ENCODE results near the gene SEZ6L. TPM values are rescaled to one million over a fixed set of nuclear protein-coding genes. Genes with fewer than 3 reads are reported as not detected.
A peak's percentile ranks its signal among the peaks of the same experiment; 100 is the strongest.

Gene SEZ6L
- total and polyA plus RNA-seq, 10 of the 15 experiments (the other 5 are each of a cell fraction or from before 2014, with no cell fraction given), result not detected

- TF ChIP-seq ZNF687 (IDR thresholded peaks at IDR 0.05), result no peak
- no peak for TF ChIP-seq RUNX3 (IDR thresholded peaks at IDR 0.05; ENCODE audit: low read length)
- TF ChIP-seq SMC3 (IDR thresholded peaks at IDR 0.05; ENCODE audit: borderline replicate concordance, low read length), result peak; percentile 51; the same call in 1 of the 2 replicates
- no peak for TF ChIP-seq FOXK2 (IDR thresholded peaks at IDR 0.05)
- TF ChIP-seq SPI1 (IDR thresholded peaks at IDR 0.05; ENCODE audit: borderline replicate concordance, insufficient read depth, low read depth, low read length), result peak; percentile 56; the same call in 1 of the 2 replicates
- TF ChIP-seq, protein P1, sequence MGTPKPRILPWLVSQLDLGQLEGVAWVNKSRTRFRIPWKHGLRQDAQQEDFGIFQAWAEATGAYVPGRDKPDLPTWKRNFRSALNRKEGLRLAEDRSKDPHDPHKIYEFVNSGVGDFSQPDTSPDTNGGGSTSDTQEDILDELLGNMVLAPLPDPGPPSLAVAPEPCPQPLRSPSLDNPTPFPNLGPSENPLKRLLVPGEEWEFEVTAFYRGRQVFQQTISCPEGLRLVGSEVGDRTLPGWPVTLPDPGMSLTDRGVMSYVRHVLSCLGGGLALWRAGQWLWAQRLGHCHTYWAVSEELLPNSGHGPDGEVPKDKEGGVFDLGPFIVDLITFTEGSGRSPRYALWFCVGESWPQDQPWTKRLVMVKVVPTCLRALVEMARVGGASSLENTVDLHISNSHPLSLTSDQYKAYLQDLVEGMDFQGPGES (IDR thresholded peaks at IDR 0.05), result no peak
- no peak for TF ChIP-seq RB1 (IDR thresholded peaks at IDR 0.05; ENCODE audit: borderline replicate concordance)
- peak in 1 of 2 experiments; percentile 43; a peak in 1 of 4 replicates for TF ChIP-seq BHLHE40 (IDR thresholded peaks at IDR 0.05; ENCODE audit: borderline replicate concordance in 1 of 2, low read depth in 2 of 2, low read length in 1 of 2)
- TF ChIP-seq KAT2A (conservative IDR thresholded peaks at IDR 0.05; ENCODE audit: control insufficient read depth, low read depth, low read length), result no peak
- TF ChIP-seq EZH2 (IDR thresholded peaks at IDR 0.05; ENCODE audit: borderline replicate concordance, control insufficient read depth, low read depth, low read length), result no peak
- TF ChIP-seq KDM1A (IDR thresholded peaks at IDR 0.05; ENCODE audit: borderline replicate concordance), result no peak
- TF ChIP-seq RELA (IDR thresholded peaks at IDR 0.05; ENCODE audit: borderline replicate concordance, partially characterized antibody), result no peak
- TF ChIP-seq PAX8 (IDR thresholded peaks at IDR 0.05), result no peak
- TF ChIP-seq ATF7 (IDR thresholded peaks at IDR 0.05; ENCODE audit: low read depth), result peak; percentile 33; the same call in 1 of the 2 replicates
- no peak for TF ChIP-seq TBL1XR1 (IDR thresholded peaks at IDR 0.05; ENCODE audit: low read depth, low read length)
- no peak for TF ChIP-seq SREBF1 (IDR thresholded peaks at IDR 0.05; ENCODE audit: low read length)
- TF ChIP-seq USF2 (IDR thresholded peaks at IDR 0.05; ENCODE audit: borderline replicate concordance, low read depth, low read length), result no peak
- TF ChIP-seq STAT3 (IDR thresholded peaks at IDR 0.05; ENCODE audit: low read depth, low read length), result no peak
- no peak for TF ChIP-seq CEBPB (IDR thresholded peaks at IDR 0.05; ENCODE audit: borderline replicate concordance in 1 of 2, low read depth in 2 of 2, low read length in 2 of 2)
- 0 out of 4 replicates have a peak, but pooled peaks of 1 of the 2 experiments have one; percentile 24 for TF ChIP-seq EP300 (IDR thresholded peaks at IDR 0.05; ENCODE audit: borderline replicate concordance in 1 of 2, control insufficient read depth in 1 of 2, low read depth in 2 of 2, low read length in 2 of 2)
- no peak for TF ChIP-seq YY1 (IDR thresholded peaks at IDR 0.05; ENCODE audit: low read depth, low read length)
- TF ChIP-seq EED (IDR thresholded peaks at IDR 0.05; ENCODE audit: low read depth), result peak; percentile 32; the same call in 1 of the 2 replicates
- TF ChIP-seq SMAD1 (IDR thresholded peaks at IDR 0.05; ENCODE audit: low read depth, partially characterized antibody), result no peak
Measured at GRCh38 chr22:26360169-26360885, 191.1 kb downstream of the SEZ6L start (continued).
